OCI-LY7 (cell line): ENCODE data around the gene NOVA1. TPM values are rescaled to one million over a fixed set of nuclear protein-coding genes. Genes with fewer than 3 reads are reported as not detected.

Experiments
- BruUV-seq: library from RNA; stranded (reverse); fragments of 400-500 nt; replicated peaks from 2 replicates; lab custom pipeline; 2021; lab: Mats Ljungman, UMichigan
- CTCF ChIA-PET: fragments of 300-600 bp; sonication (Branson Sonifier 250); formaldehyde crosslinking; loops from one replicate; lab custom pipeline; 2022; ENCODE audit warnings: antibody characterized with exemption; ENCODE audit not compliant: unreplicated experiment; lab: Charles Lee
- POLR2A ChIA-PET: fragments of 300-600 bp; sonication (Branson Sonifier 250); formaldehyde crosslinking; loops from one replicate; lab custom pipeline; 2022; ENCODE audit warnings: antibody characterized with exemption; lab: Charles Lee
- DNase-seq: peaks from one replicate; pipeline ENCODE4 v3.0.0-alpha.2; 2015; ENCODE audit warnings: low spot score
- H2AFZ ChIP-seq: fragments of 200-600 bp; sonication (generic), shearing (Covaris generic); 2 replicates; pipeline ENCODE4 v1.6.1; 2014; ENCODE audit warnings: mild to moderate bottlenecking, antibody characterized with exemption, low read length, moderate library complexity
- H3K27ac ChIP-seq: fragments of 200-600 bp; sonication (generic); 2 replicates; pipeline ENCODE4 v1.5.1; 2014; ENCODE audit warnings: mixed run types, low read depth, mild to moderate bottlenecking, moderate library complexity, low read length, inconsistent platforms; ENCODE audit not compliant: poor library complexity, severe bottlenecking
- H3K36me3 ChIP-seq: fragments of 200-600 bp; sonication (generic); 2 replicates; pipeline ENCODE4 v1.6.1; 2014; ENCODE audit warnings: mild to moderate bottlenecking, antibody characterized with exemption, low read length, moderate library complexity, mixed read lengths; ENCODE audit not compliant: insufficient read depth
- H3K4me1 ChIP-seq: fragments of 200-600 bp; sonication (generic); 2 replicates; pipeline ENCODE4 v1.5.1; 2014; ENCODE audit warnings: mild to moderate bottlenecking, low read length; ENCODE audit not compliant: insufficient read depth, poor library complexity, severe bottlenecking
- H3K4me2 ChIP-seq: fragments of 200-600 bp; sonication (generic); 2 replicates; pipeline ENCODE4 v1.6.1; 2014; ENCODE audit warnings: mild to moderate bottlenecking, low read length
- H3K4me3 ChIP-seq: fragments of 200-600 bp; sonication (generic); 2 replicates; pipeline ENCODE4 v1.5.1; 2014; ENCODE audit warnings: mild to moderate bottlenecking, low read depth, low read length; ENCODE audit not compliant: poor library complexity, severe bottlenecking
- H3K79me2 ChIP-seq: fragments of 200-600 bp; sonication (generic); 2 replicates; pipeline ENCODE4 v1.6.1; 2016; ENCODE audit warnings: low read depth, mild to moderate bottlenecking, low read length, moderate library complexity, mixed read lengths; ENCODE audit not compliant: insufficient read depth
- H3K9me2 ChIP-seq: fragments of 200-600 bp; sonication (generic); 2 replicates; pipeline ENCODE4 v1.6.1; 2016; ENCODE audit warnings: mild to moderate bottlenecking, low read length, mixed read lengths; ENCODE audit not compliant: insufficient read depth
- H3K9me3 ChIP-seq: fragments of 200-600 bp; sonication (generic); 2 replicates; pipeline ENCODE4 v1.6.1; 2014; ENCODE audit warnings: mild to moderate bottlenecking, mixed run types, low read length, mixed read lengths
- H4K20me1 ChIP-seq: fragments of 200-600 bp; sonication (generic); 2 replicates; pipeline ENCODE4 v1.6.1; 2014; ENCODE audit warnings: mild to moderate bottlenecking, antibody characterized with exemption, low read length, moderate library complexity, mixed read lengths; ENCODE audit not compliant: insufficient read depth
- EZH2phosphoT487 ChIP-seq: fragments of 200-600 bp; sonication (generic); IDR thresholded peaks from 2 replicates; pipeline ENCODE4 v1.6.1; 2018; ENCODE audit warnings: low read depth, borderline replicate concordance, mild to moderate bottlenecking, mixed run types, antibody characterized with exemption, low read length, moderate library complexity, mixed read lengths
- intact Hi-C: fragments of 100-400 bp; cut with micrococcal nuclease; formaldehyde crosslinking; loops from one replicate; pipeline ENCODE4 v1.10.0; 2022; ENCODE audit not compliant: unreplicated experiment
- total RNA-seq, 2 experiments: library from RNA; depleted of rRNA in 1 of 2; stranded (reverse); fragments of >200 nt in 1 of 2; shearing (Covaris generic) in 1 of 2; gene quantifications; 2 replicates each; pipeline ENCODE4 v1.2.3, GENCODE V29; 2014 to 2022
- TF ChIP-seq, protein P1 (sequence below): fragments of 200-600 bp; sonication (generic); conservative IDR thresholded peaks from 2 replicates; pipeline ENCODE4 v1.5.1; 2014; ENCODE audit warnings: mild to moderate bottlenecking, antibody characterized with exemption, low read length, moderate library complexity, mixed read lengths

NOVA1 gene
- total RNA-seq, 2 experiments from 2014 or later = not detected

DNA sequence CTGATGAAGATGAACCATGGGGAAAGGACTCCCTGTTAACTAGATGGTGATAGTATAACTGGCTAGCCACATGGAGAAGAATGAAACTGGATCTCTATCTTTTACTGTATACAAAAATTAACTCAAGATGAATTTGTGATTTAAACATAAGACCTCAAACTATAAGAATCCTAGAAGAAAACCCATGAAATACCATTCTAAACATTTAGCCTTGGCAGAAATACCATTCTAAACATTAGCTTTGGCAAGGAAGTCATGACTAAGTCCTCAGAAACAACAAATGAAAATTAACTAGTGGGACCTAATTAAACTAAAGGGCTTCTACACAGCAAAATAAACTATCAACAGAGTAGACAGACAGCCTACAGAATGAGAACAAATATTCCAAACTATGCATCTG lies 28.4 kb upstream of the NOVA1 start:
- no peaks in the 10 kb centered on the region for H4K20me1 ChIP-seq
- intact Hi-C loops = no loop called here
- no TSS peak for BruUV-seq
- H2AFZ ChIP-seq = no peak overlapping the region
- ChIA-PET CTCF (no interaction called here), POLR2A (no interaction called here)
- H3K27ac ChIP-seq = no peak overlapping the region
- TF ChIP-seq, protein P1, sequence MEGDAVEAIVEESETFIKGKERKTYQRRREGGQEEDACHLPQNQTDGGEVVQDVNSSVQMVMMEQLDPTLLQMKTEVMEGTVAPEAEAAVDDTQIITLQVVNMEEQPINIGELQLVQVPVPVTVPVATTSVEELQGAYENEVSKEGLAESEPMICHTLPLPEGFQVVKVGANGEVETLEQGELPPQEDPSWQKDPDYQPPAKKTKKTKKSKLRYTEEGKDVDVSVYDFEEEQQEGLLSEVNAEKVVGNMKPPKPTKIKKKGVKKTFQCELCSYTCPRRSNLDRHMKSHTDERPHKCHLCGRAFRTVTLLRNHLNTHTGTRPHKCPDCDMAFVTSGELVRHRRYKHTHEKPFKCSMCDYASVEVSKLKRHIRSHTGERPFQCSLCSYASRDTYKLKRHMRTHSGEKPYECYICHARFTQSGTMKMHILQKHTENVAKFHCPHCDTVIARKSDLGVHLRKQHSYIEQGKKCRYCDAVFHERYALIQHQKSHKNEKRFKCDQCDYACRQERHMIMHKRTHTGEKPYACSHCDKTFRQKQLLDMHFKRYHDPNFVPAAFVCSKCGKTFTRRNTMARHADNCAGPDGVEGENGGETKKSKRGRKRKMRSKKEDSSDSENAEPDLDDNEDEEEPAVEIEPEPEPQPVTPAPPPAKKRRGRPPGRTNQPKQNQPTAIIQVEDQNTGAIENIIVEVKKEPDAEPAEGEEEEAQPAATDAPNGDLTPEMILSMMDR = no peak
- no peak for TF ChIP-seq EZH2phosphoT487
- no peaks in the 10 kb centered on the region for H3K4me1 ChIP-seq
- no peak overlapping the region for H3K4me3 ChIP-seq
- no peak for DNase-seq
- no peaks in the 10 kb centered on the region for H3K9me3 ChIP-seq
- no peaks in the 10 kb centered on the region for H3K9me2 ChIP-seq
- no peak overlapping the region for H3K4me2 ChIP-seq
- H3K79me2 ChIP-seq = no peaks in the 10 kb centered on the region
- no peaks in the 10 kb centered on the region for H3K36me3 ChIP-seq

DNA sequence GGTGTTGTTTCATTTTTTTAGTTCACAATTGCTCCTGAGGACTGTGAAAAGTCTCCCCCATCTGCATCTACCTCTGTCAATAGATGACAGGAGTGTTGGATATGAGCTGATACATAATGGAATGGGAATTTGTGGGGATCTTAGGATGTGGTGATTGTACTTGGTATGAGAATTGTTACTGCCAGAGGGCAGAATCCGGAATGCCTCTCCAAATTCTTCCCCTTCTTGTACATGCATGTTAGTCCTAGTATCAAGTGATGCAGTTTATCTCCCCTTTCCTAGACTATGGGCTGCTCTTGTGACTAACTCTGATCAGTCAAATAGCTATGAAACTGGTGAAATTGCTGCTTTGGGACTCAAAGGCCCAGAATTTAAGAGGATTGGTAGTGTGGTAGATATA lies 24.8 kb upstream of the NOVA1 start:
- no peaks in the 10 kb centered on the region for H3K79me2 ChIP-seq
- H3K4me3 ChIP-seq = no peak overlapping the region
- no peak overlapping the region for H2AFZ ChIP-seq
- no TSS peak for BruUV-seq
- ChIA-PET POLR2A (no interaction called here), CTCF (no interaction called here)
- DNase-seq = no peak
- no peak overlapping the region for H3K4me2 ChIP-seq
- H3K9me3 ChIP-seq = no peaks in the 10 kb centered on the region
- TF ChIP-seq, protein P1 = no peak
- no peak for TF ChIP-seq EZH2phosphoT487
- H3K4me1 ChIP-seq = no peaks in the 10 kb centered on the region
- H3K36me3 ChIP-seq = no peaks in the 10 kb centered on the region
- no peak overlapping the region for H3K27ac ChIP-seq
- no peaks in the 10 kb centered on the region for H4K20me1 ChIP-seq
- intact Hi-C loops = no loop called here
- no peaks in the 10 kb centered on the region for H3K9me2 ChIP-seq

GRCh38 chr14:26621807-26622560 lies 24.2 kb upstream of the NOVA1 start:
- no peaks in the 10 kb centered on the region for H3K4me1 ChIP-seq
- no peak overlapping the region for H2AFZ ChIP-seq
- H3K9me2 ChIP-seq = no peaks in the 10 kb centered on the region
- no peaks in the 10 kb centered on the region for H3K36me3 ChIP-seq
- no peak overlapping the region for H3K4me3 ChIP-seq
- H3K4me2 ChIP-seq = no peak overlapping the region
- POLR2A ChIA-PET = no interaction called here
- no peak for TF ChIP-seq EZH2phosphoT487
- TF ChIP-seq, protein P1 = no peak
- BruUV-seq = no TSS peak
- H3K27ac ChIP-seq = no peak overlapping the region
- H3K79me2 ChIP-seq = no peaks in the 10 kb centered on the region
- CTCF ChIA-PET = no interaction called here
- DNase-seq = no peak
- H4K20me1 ChIP-seq = no peaks in the 10 kb centered on the region
- H3K9me3 ChIP-seq = peaks cover 4% of the 10 kb centered on the region; the same call in 1 of the 2 replicates
- intact Hi-C loops = no loop called here
